G401.6 (cell line): ENCODE data around the gene ADAMTS20.

Experiments used
- FAIRE-seq: peaks from 2 replicates; lab custom pipeline; 2012; peaks lifted over from hg19 to GRCh38; lab: Jason Lieb, UNC

ADAMTS20 gene

GRCh38 chr12:43309959-43310358 is 242.0 kb downstream of the ADAMTS20 start:
- no peak for FAIRE-seq

GRCh38 chr12:43308776-43309175 is 243.2 kb downstream of the ADAMTS20 start:
- FAIRE-seq: no peak

- no peak for FAIRE-seq
These were observed 244.9 kb downstream of the ADAMTS20 start for GRCh38 chr12:43307126-43307525.

GRCh38 chr12:43306066-43306465 is 245.9 kb downstream of the ADAMTS20 start:
- FAIRE-seq: no peak

- FAIRE-seq: no peak
These were observed 246.9 kb downstream of the ADAMTS20 start for GRCh38 chr12:43305065-43305464.
